ENCODE results near the gene RAP1GDS1.
A peak's percentile ranks its signal among the peaks of the same experiment; 100 is the strongest.
"Not testable (repeated sequence)": the region's sequence is repeated elsewhere in the genome, so short reads cannot be mapped to it uniquely, and the experiment has no call there.

Gene RAP1GDS1

GRCh38 chr4:98260579-98261404 lies at the start of gene RAP1GDS1:
Gene RAP1GDS1 (plus strand): TSS chr4:98261384. CDS start chr4:98261566, 182 bp downstream.
- DNase-seq = peak; percentile 60 to 74

- no peak for DNase-seq
Measured at GRCh38 chr4:98222306-98222705, 38.9 kb upstream of the RAP1GDS1 start.

GRCh38 chr4:98226396-98226795 lies 34.8 kb upstream of the RAP1GDS1 start:
- DNase-seq = no peak

- no peak for DNase-seq
Measured at GRCh38 chr4:98230961-98231360, 30.2 kb upstream of the RAP1GDS1 start.

GRCh38 chr4:98232202-98232601 lies 29.0 kb upstream of the RAP1GDS1 start:
- DNase-seq = no peak

- no peak for DNase-seq
Measured at GRCh38 chr4:98237204-98237603, 24.0 kb upstream of the RAP1GDS1 start.

GRCh38 chr4:98242063-98242462 lies 19.1 kb upstream of the RAP1GDS1 start:
- DNase-seq = no peak

GRCh38 chr4:98242538-98242937 lies 18.6 kb upstream of the RAP1GDS1 start:
- DNase-seq = no peak

- DNase-seq = no peak
Measured at GRCh38 chr4:98245226-98245625, 16.0 kb upstream of the RAP1GDS1 start.

- no peak for DNase-seq
Measured at GRCh38 chr4:98248934-98249333, 12.2 kb upstream of the RAP1GDS1 start.

GRCh38 chr4:98249831-98250230 lies 11.4 kb upstream of the RAP1GDS1 start:
- no peak for DNase-seq

- no peak for DNase-seq
Measured at GRCh38 chr4:98253499-98253898, 7.7 kb upstream of the RAP1GDS1 start.

GRCh38 chr4:98260047-98260578 lies 1.1 kb upstream of the RAP1GDS1 start:
- no peak for DNase-seq

- peak in 1 of 2 experiments; percentile 6 for DNase-seq
Measured at GRCh38 chr4:98261405-98262291, 464 bp downstream of the RAP1GDS1 start.

- no peak for DNase-seq
Measured at GRCh38 chr4:98262431-98262830, 1.2 kb downstream of the RAP1GDS1 start.

GRCh38 chr4:98267498-98267897 lies 6.3 kb downstream of the RAP1GDS1 start:
- no peak for DNase-seq

- no peak for DNase-seq
Measured at GRCh38 chr4:98275145-98275544, 14.0 kb downstream of the RAP1GDS1 start.

- no peak for DNase-seq
Measured at GRCh38 chr4:98283219-98284189, 22.3 kb downstream of the RAP1GDS1 start.

- DNase-seq = no peak
Measured at GRCh38 chr4:98284640-98285046, 23.5 kb downstream of the RAP1GDS1 start.

GRCh38 chr4:98285676-98286075 lies 24.5 kb downstream of the RAP1GDS1 start:
- DNase-seq = no peak

- no peak for DNase-seq
Measured at GRCh38 chr4:98287328-98287727, 26.1 kb downstream of the RAP1GDS1 start.

- not testable (repeated sequence) for DNase-seq
Measured at GRCh38 chr4:98288671-98289070, 27.5 kb downstream of the RAP1GDS1 start.

Measured in NCI-H187 (cell line).